NCI-H446 treated with DMSO at 0.1 percent for 48 hours (cell line): ENCODE measurements around the gene TNPO2.
"Not testable (repeated sequence)": the region's sequence is repeated elsewhere in the genome, so short reads cannot be mapped to it uniquely, and the experiment has no call there.

ENCODE experiments used
- DNase-seq: peaks from one replicate; lab custom pipeline; 2025; lab: John Stamatoyannopoulos, UW

The TNPO2 gene

GRCh38 chr19:12705654-12706331, 17.9 kb downstream of the TNPO2 start:
- no peak for DNase-seq

GRCh38 chr19:12705169-12705568, 18.6 kb downstream of the TNPO2 start:
- no peak for DNase-seq

GRCh38 chr19:12703046-12703445, 20.7 kb downstream of the TNPO2 start:
- DNase-seq = peak; percentile 24

GRCh38 chr19:12701596-12702282, 22.0 kb downstream of the TNPO2 start:
- DNase-seq = no peak

GRCh38 chr19:12698138-12698537, 25.6 kb downstream of the TNPO2 start:
- no peak for DNase-seq

GRCh38 chr19:12697425-12697824, 26.3 kb downstream of the TNPO2 start:
- DNase-seq = not testable (repeated sequence)

- peak; percentile 84 for DNase-seq
Measured at GRCh38 chr19:12696366-12697335, 27.1 kb downstream of the TNPO2 start, which contains the start of gene FBXW9. Gene FBXW9 (minus strand): TSS chr19:12696631. CDS start chr19:12696581, 50 bp downstream.

GRCh38 chr19:12695997-12696365, 27.8 kb downstream of the TNPO2 start:
- DNase-seq = no peak

GRCh38 chr19:12695514-12695913, 28.2 kb downstream of the TNPO2 start:
- DNase-seq = no peak

- no peak for DNase-seq
Measured at GRCh38 chr19:12695096-12695495, 28.6 kb downstream of the TNPO2 start.

- no peak for DNase-seq
Measured at GRCh38 chr19:12694641-12695040, 29.1 kb downstream of the TNPO2 start.

- DNase-seq = no peak
Measured at GRCh38 chr19:12692960-12693359, 30.8 kb downstream of the TNPO2 start.

GRCh38 chr19:12689581-12690216, 34.0 kb downstream of the TNPO2 start:
- DNase-seq = no peak

GRCh38 chr19:12689012-12689411, 34.7 kb downstream of the TNPO2 start:
- DNase-seq = no peak

GRCh38 chr19:12687496-12688196, 36.1 kb downstream of the TNPO2 start, which contains the start of gene GNG14:
Gene GNG14 (plus strand): TSS chr19:12687998. CDS start chr19:12688049, 51 bp downstream.
- no peak for DNase-seq

- no peak for DNase-seq
Measured at GRCh38 chr19:12685831-12686230, 37.9 kb downstream of the TNPO2 start.

GRCh38 chr19:12681074-12681987, 42.4 kb downstream of the TNPO2 start, which contains the start of gene DHPS:
Gene DHPS (minus strand): TSS chr19:12681880. CDS start chr19:12681766, 114 bp downstream.
- peak; percentile 97 for DNase-seq

- DNase-seq = no peak
Measured at GRCh38 chr19:12680034-12680433, 43.7 kb downstream of the TNPO2 start.

- DNase-seq = not testable (repeated sequence)
Measured at GRCh38 chr19:12678039-12678438, 45.7 kb downstream of the TNPO2 start.

- no peak for DNase-seq
Measured at GRCh38 chr19:12676928-12677327, 46.8 kb downstream of the TNPO2 start.
